GM19463 (cell line): ENCODE data around the gene SPOUT1.
A peak's percentile ranks its signal among the peaks of the same experiment; 100 is the strongest.

Experiments
- ATAC-seq: cut with Tn5 transposase; IDR thresholded peaks from one replicate; pipeline ENCODE4 v1.9.1; 2021; ENCODE audit warnings: mild to moderate bottlenecking, moderate library complexity; ENCODE audit not compliant: unreplicated experiment

Gene SPOUT1

DNA sequence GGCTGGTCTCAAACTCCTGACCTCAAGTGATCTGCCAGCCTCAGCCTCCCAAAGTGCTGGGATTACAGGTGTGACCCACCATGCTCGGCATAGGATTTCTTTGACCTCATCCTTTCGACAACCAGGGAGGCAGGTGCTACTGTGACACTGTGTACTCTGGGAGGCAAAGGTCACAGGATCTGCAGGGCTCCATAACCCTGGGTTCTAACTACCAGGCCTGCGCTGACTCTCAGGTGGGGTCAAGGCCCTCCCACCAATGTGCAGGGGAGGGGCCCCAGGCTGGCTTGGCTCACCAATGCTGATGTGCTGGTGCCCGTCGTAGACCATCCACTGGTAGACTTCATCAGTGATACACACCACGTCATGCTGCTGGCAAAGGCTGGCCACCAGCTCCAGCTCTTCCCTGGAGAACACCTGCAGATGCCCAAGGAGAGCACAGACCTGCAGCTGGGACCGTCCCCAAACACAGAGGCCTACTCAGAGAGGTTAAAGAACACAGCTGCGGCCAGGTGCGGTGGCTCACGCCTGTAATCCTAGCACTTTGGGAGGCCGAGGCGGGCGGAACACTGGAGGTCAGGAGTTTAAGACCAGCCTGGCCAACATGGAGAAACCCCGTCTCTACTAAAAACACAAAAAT, 7.0 kb upstream of the SPOUT1 start:
- no peak for ATAC-seq

DNA sequence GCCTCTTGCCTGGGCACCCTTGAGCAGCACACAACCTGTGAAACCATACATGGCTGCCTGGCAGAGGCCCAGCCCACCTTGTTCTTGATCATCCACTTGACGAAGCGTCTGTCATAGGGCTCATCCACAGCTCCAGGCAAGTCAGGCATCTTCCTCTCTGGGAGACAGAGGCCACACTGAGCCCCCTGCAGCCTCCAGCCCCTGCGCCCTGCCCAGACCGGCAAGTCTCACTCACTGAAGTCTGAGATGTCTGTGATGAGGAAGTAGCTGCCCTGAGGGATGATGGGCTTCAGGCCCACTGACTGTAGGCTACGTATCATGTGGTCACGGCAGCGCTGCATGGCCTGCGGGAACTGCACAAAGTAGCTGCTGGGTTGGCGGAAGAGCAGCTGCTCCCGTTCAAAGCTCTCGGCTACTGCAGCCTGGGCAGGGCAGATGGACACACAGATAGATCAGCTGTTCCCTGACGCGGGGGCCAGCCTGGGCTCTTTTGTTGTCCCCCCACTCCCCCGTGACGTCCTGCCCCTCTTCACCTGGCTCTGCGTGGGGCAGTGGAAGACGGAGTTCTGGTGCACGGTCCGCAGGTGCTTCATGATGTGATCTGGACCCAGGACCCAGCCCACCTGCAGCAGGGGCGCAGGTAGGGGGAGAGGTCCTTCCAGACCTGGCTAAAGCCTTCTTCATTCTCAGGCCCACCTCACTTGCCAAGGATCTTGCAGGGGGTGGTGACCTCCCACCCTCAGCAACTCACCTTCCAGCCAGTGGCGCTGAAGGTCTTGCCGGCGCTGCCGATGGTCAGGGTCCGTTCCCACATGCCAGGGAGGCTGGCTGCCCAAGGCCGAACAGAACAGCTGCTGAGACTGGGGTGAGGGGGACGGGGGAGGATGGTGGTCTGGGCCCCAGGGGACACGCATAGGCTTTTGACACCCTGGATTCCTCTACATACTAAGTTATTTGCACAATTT, 5.9 kb upstream of the SPOUT1 start:
- no peak for ATAC-seq

DNA sequence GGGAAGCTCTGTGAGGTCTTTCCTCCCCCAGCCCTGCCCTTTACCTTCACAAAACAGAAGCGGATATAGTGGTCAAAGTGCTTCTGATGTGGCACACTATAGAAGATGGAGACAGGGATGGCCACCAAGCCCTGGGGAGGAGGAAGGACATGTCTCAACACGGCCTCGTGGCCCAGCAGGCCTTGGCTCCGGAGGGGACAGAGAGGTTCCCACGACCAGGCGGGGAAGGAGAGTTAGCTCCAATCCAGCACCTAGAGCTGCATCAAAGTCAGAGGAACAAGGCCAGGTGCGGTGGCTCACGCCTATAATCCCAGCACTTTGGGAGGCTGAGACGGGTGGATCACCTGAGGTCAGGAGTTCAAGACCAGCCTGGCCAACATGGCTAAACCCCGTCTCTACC, 4.1 kb upstream of the SPOUT1 start:
- no peak for ATAC-seq

DNA sequence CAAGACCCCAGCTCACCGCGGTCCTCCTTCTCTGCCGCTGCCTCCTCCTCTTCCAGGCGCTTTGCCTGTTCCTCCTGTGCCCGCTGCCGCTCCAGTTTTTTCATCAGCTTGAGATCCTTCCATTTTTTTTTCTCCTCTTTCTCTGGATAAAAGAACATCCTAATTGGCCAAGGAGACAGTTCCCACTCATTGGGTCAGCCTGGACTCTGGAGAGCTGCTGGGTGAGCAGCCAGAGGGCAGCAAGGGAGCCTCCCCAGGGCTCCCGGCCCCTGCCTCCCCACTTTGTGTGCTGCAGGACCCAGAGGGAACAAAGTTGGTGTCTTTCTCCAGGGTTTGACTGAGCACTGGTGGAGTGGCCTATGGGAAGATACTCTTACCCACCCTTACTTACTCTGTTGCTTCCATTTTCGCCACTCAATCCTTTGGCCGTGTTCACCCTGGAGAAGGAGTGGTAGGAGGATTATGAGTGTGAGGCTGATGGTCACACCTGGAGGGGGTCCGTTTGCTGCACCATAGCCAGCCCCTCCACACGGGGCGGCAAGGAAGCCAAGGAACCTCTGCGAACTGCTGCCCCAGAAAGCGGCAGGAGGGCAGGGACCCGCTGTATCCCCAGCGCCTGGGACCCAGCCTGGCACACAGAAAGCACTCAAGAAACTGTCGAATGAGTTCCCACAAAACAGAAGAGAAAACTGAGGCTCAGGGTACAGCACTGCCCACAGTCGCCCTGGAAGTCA, 708 bp downstream of the SPOUT1 start:
- ATAC-seq, result no peak

DNA sequence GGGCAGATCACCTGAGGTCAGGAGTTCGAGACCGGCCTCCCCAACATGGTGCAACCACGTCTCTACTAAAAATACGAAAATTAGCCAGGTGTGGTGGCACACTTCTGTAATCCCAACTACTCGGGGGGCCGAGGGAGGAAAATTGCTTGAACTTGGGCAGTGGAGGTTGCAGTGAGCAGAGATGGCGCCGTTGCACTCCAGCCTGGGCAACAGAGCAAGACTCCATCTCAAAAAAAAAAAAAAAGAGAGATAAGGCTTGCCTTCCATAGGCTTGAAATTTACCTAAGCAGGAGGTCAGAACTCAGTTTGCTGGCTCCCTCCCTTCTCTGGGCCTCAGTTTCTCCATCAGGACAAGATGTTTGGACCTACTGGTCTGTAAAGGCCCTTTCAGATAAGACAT, 1.3 kb downstream of the SPOUT1 start:
- no peak for ATAC-seq

DNA sequence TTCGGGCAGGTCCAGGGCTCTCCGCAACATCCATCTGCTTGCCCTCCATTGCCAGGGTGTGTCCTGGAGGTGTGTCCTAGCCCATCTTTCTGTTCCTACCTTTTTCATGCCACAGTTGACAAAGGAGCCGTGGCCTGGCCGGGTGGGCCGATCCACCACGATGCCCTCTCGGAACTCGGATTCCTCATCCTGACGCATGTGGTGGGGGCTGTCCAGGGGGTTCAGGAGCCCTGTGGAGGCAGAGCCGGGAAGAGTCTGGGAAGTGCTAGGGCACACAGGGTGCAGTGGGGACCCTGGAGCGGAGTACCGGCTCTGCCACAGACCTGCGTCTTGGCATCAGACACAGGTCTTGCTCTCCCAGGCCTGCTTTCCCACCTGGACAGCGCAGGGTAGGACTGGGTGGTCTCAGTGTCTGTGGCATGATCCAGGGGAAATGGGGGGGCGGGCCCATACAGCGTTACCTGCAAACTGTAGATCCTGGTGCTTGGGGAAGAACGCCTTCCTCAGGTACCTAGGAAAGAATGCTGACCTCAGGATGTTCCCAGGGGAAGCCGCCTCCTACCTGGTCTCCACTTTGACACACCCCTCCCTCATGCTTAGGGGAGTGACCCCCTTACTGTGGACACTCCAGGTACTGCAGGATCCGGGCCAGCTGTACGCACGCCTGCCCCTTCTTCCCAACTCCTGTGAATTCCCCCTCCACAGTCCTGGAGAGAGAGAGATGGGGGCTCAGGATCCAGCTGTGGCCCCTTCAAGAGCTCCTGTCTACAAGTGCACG, 3.5 kb downstream of the SPOUT1 start:
- no peak for ATAC-seq

DNA sequence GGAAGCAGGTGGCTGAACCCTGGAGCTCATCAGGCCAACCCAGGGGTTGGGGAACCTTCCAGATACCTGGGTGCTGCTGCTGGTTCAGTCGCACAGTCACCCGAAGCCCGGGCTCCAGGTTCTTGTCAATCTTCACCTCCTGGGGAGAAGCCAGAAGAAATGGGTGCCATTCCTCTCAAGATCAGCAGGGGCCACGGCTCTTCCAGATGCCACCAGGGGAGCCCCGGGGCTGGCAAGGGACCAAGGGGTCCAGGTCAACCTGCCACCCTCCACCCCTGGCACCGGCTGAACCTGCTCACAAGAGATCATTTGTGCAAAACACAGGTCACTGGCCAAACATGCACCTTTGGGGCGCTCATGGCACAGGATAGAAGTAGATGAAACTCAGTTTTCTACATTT, 4.7 kb downstream of the SPOUT1 start:
- no peak for ATAC-seq

DNA sequence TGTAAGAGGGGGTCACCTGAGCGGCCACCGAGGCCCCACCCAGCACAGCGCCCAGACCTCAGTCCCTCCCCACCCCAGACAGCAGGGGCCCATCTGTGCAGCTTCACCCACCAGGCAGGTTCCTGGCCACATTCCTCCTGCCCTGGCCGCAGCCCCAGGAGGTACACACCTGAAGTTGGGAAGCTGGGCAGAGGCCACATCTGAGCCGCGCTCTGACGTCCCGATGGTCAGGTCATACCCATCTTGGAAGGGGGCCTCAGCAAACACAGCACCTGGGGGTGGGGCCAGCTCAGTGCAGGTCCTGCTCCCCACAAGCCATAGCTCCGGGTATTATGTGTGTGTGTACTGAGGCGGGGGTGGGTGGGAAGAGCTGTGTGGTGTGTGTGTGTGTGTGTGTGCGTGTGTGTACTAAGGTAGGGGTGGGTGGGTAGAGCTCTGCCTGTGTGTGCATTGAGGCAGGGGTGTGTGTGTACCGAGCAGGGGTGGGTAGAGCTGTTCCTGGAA, 5.6 kb downstream of the SPOUT1 start:
- ATAC-seq, result no peak

DNA sequence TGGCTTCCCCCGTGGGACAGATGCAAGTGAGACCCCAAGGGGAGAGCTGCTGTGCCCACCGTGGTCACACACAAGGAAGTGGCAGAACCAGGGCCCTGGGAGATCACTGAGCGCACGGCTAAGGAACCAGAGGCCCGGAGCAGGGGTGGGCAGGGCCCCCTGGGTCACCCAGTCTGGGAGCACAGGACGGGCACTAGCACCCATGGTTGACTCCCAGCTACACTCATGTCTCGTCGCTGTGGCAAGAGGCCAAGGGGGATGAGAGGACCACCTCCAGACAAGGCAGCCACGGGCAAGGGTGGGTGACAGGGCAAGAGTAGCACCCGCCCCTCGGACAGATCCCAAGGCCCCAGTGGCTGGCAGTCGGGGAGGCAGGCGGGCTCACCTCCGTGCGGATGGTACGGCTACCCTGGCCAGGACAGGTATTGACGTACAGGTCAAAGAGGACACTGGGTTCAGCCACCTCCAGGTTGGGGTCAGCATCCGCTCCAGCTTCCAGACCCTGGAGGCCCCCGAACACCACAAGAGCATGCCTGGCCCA, 6.2 kb downstream of the SPOUT1 start:
- ATAC-seq, result no peak

DNA sequence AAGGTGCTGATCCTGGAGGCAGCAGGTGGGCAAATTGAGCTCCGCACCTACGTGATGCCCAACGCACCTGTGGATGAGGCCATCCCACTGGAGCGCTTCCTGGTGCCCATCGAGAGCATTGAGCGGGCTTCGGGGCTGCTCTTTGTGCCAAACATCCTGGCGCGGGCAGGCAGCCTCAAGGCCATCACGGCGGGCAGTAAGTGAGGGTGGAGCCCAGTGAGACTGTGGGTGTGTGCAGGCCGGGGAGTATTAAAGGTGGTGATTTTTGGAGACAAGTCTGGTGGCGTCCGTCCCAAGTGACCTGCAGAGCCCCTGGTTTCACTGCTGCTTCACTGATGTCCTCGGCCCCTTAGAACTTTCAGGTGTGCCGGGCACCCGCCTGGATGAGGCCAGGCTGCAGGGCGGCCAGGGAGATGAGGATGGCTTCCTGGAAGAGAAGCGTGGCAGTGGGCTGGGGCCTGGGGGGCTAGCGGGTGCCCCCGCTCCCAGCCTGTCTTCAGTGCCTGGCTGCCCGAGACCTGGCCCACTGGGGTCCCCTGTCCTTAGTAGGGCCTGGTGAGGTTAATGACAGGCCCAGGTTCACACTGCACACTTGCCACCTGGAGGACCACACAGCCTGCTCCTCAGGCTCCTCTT, 7.1 kb downstream of the SPOUT1 start:
- ATAC-seq, result no peak

DNA sequence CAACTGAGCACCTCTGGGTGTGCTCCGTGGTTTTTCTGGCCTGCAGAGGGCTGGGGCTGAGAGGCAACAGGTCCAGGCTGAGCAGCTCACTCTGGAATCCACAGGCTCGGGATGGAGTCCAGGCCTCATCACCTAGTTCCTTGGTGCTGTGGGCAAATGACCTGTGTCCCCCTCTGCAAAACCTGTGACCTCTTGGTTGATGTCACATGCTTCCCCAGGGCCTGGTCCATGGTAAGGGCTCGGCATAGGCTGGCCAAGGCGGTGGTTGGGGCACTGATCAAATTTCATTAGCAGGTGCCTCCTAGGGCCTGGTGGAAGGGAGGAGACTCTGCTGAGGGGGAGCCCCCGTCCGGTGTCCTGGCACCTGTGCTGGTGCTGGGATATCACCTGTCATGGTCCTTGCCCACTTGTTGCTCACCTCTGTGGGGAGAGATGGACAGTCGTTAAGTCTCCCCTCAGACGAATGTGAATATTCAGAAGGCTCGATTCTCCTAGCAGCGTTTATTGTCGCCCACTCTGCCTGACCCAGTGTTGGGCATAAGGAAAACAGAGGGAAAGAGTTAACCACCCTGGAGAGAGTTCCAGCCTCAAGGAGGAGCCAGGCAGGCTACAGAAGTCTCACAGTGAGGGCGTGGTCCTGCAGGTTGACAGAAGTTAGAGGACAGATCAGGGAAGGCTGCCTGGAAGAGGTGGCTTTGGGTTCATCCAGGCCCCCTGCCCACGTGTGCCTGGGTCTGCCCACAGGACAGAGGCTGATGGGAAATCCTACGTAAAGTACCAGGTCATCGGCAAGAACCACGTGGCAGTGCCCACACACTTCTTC, 7.8 kb downstream of the SPOUT1 start:
- ATAC-seq, result no peak

DNA sequence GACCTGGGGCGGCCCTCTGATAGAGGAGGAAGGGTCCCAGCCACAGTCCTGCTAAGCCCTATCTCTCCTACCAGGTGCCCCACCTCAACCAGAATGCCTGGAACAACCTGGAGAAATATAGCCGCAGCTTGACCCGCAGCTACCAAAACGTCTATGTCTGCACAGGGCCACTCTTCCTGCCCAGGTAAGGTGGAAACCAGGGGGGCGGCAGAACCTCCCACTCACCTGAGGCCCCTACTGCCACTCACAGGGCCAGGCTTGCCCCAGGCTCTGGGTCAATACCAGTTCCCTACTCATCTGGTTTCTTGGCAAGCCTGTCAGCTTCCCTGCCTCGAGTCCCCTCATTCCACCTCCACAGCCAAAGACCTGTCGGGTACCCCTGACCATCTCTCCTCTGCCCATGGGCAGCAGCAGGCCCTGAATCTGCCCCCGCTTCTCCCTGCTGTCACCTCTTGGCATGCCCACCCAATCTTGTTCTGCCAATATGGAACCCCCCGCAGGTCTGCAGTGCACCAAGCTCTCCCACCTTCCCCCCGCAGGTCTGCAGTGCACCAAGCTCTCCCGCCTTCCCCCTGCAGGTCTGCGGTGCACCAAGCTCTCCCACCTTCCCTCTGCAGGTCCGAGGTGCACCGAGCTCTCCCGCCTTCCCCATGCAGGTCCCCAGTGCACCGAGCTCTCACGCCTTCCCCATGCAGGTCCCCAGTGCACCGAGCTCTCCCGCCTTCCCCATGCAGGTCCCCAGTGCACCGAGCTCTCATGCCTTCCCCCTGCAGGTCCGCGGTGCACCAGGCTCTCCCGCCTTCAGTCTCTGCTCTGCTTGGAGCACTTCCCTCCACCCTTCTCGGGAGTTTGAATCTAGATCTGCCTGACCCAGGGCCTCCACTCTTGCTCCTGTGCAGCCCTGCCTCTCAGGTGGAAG, 8.7 kb downstream of the SPOUT1 start:
- no peak for ATAC-seq

DNA sequence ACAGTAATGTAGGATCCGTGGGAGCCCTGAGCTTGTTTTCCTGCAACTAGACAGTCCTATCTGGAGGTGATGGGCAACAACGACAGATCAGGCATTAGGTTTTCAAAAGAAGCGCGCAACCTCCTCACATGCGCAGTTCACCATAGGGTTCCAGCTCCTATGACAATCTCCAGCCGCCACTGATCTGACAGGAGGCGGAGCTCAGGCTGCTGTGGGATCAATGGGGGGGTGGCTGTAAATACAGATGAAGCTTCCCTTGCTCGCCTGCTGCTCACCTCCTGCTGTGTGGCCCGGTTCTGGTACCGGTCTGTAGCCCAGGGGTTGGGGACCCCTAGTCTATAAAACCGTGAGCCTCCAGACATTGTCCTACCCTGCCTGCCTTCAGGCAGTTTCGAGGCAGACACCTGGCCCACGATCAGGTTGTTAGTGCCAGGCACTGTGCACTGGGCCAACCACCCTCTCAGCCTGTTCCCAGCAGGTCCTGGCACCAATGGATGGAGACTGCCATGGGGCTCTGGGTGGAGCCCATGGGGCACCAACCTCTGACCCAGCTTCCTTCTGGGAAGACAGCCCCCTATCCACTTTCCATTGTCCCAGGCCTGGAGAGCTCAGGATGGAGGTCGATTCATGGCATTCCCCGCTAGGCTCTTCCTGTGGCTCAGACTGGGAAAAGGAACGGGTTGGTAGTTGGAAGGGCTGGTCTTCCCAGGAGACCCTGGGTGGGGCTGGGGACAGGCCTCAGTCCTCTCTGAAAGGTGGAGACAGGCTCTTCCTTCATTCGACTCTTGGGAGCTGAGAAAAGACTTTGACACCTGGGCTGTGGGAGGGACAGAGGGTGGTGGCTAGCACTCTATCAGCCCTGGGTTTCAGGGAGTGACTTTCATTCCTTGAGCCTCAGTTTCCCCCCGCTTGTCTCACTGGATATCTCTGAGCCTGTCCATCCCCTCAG, 9.6 kb downstream of the SPOUT1 start:
- ATAC-seq, result no peak

DNA sequence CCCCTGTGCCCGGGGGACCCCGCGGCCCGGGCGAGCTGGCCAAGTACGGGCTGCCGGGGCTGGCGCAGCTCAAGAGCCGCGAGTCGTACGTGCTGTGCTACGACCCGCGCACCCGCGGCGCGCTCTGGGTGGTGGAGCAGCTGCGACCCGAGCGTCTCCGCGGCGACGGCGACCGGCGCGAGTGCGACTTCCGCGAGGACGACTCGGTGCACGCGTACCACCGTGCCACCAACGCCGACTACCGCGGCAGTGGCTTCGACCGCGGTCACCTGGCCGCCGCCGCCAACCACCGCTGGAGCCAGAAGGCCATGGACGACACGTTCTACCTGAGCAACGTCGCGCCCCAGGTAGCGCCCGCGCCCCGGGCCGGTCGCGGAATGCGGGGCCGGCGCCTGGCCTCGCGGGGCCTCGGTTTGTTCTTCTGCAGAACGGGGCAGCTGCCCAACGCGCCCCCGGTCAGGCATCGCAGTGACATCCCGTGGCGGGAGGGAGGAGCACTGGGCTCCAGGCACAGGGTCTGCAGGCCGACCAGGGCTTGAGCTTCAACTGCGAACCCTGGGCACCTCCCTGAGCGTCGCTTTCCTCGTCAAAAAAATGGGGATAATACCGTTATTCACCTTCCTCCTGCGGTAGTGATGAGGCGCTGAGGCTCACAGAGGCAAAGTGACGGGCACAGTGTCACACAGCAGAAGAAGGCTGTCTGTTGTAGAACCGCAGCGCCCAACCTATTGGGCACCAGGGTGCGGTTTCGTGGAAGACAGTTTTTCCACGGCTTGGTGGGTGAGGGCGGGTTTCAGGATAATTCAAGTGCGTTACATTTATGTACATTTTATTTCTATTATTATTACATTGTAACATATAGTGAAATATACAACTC, 10.5 kb downstream of the SPOUT1 start:
- ATAC-seq, result peak; percentile 23

DNA sequence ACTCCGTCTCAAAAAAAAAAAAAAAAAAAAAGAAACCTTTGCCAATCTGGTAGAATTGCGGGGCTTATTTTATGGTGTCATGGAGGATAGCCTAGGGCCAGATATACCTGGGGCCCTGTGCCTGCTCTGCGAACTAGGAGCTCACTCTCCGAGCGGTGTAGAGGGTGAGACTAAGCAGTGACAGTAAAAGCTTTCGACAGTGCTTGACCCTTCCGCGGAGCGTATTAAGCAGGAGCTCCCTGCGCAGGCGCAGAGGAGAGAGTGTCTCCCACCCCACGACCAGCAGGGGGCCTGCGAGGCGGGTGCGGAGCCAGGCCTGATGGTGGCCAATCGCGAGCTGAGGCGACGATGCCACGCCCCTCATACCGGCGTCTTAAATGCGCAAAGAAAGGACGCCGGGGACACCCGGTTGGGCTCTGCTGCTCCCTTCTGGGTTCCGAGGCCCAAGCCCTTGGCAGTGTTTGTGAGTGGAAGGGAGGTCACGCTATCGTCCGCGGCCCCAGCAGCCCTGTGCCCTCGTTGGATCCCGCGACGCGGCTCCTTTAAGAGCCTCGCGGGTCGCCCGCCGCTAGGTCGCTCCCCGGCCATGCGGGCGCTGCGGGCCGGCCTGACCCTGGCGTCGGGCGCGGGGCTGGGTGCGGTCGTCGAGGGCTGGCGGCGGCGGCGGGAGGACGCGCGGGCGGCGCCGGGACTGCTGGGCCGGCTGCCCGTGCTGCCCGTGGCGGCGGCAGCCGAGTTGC, 11.3 kb downstream of the SPOUT1 start, which contains the start of gene ENDOG:
Gene ENDOG (plus strand): TSS at position 402 of the 740 bp plus-strand sequence. CDS start 185 bp downstream, at position 587.
- peak; percentile 94 for ATAC-seq
